NK-92 treated with Interleukin-12 subunit alpha and Interleukin-12 subunit beta, amount 100 ng/mL, for 24 hours (cell line): ENCODE results near the gene ATF7IP2.
"Not testable (repeated sequence)": the region's sequence is repeated elsewhere in the genome, so short reads cannot be mapped to it uniquely, and the experiment has no call there.

Experiments used
- DNase-seq: peaks from one replicate; lab custom pipeline; 2025; lab: John Stamatoyannopoulos, UW

Gene ATF7IP2, protein sequence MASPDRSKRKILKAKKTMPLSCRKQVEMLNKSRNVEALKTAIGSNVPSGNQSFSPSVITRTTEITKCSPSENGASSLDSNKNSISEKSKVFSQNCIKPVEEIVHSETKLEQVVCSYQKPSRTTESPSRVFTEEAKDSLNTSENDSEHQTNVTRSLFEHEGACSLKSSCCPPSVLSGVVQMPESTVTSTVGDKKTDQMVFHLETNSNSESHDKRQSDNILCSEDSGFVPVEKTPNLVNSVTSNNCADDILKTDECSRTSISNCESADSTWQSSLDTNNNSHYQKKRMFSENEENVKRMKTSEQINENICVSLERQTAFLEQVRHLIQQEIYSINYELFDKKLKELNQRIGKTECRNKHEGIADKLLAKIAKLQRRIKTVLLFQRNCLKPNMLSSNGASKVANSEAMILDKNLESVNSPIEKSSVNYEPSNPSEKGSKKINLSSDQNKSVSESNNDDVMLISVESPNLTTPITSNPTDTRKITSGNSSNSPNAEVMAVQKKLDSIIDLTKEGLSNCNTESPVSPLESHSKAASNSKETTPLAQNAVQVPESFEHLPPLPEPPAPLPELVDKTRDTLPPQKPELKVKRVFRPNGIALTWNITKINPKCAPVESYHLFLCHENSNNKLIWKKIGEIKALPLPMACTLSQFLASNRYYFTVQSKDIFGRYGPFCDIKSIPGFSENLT

DNA sequence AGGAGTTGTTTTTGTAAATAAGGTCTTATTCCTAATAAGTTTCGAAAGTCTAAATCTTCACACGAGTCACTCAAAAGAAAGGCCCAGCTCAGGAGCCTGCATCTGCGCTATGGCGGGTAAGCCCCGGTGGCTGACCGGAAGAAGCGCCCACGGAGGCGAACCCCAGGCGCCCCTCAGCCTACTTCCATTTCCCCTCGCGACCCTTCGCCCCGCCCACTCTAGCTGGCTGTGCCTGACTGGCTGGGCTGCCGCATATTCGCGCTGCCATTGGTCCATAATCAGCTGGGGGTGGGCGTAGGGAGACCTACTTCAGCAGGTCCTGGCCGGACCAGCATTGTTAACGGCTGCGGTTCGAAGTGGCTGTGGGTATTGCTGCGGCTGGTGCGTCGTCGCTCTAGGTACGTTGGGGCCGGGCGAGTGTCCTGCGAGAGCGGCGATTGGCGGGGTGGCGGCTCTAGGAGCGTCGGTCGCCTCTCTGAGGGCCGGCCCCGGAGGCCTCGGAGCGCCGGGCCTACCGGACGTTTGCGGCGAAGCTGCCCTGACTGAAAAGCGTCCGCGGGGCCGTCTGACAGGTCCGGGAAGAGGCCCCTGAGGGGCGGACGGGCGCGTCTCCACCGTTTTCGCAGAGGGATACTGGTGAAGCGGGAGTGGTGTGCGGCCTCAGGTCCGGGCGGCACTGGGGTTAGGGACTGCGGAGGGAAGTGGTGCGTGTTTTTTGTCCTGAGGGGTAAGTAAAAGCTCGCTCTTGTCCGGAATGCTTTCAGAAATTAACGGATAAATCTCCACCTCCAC is at the start of gene ATF7IP2:
ATF7IP2 (plus strand) TSS at position 337 of the 792 bp plus-strand sequence. CDS start 44,560 bp downstream, outside the sequence.
- no peak for DNase-seq

DNA sequence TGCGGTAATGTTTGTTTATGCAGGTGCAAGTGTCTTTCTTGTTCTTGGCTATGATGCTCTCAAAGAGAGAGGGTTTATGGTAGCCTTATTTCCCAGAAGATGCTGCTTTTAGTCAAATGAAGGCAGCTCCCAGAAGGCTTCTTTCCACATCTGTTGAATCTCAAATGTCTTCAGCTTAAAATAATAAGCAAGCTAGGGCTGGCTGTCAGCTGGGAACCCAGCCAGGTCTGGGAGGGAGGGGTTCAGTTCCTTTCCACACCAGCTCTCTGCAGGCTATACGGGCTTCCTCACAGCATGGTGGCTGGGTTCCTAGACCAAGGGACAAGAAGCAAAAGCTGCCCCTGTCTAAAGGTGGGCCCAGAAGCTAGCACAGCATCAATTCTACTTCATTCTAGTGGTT is 47.4 kb upstream of the ATF7IP2 start:
- no peak for DNase-seq

DNA sequence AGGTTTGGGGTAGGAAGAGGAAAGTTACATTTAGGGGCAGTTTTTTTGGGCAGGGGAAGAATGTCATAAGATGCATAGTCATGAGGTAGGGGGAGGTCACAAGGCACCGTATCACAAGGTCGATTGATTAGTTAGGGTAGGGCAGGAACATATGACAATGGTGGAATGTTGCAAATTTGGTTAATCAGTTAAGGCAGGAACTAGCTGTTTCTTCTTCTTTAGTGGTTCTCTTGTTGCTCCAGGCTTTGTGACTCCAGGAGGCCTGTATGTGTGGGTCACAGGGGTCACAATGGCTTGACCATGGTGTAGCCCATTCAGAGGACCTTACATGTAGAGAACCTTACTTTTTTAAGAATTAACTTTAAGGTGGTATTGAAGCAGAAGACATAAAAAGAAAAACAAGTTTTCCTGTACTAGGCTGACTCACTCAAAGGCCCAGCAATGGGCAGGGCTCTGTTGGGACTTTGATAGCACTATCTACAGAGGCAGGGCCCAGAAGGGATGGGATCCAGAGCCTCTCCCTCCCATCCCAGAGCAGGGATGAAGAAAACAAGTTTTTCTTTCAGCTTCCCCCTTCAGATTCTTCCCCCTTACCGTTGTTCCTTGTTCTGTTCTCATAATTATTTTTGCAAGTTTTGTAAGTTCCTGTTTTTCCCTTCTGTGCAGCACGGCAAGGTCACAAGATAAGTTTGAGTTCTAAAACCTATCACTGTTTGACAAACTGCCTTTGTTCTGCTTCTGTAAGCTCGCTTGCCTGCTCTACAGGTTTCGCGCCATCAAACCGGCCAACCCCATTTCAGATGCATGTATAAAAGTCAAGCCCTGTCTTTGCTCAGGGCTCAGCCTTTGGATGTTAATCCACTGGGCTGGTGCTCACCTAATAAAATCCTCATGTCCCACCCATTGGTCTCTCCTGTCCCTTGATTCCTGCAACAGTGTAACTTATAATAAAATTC is 45.8 kb upstream of the ATF7IP2 start:
- no peak for DNase-seq

DNA sequence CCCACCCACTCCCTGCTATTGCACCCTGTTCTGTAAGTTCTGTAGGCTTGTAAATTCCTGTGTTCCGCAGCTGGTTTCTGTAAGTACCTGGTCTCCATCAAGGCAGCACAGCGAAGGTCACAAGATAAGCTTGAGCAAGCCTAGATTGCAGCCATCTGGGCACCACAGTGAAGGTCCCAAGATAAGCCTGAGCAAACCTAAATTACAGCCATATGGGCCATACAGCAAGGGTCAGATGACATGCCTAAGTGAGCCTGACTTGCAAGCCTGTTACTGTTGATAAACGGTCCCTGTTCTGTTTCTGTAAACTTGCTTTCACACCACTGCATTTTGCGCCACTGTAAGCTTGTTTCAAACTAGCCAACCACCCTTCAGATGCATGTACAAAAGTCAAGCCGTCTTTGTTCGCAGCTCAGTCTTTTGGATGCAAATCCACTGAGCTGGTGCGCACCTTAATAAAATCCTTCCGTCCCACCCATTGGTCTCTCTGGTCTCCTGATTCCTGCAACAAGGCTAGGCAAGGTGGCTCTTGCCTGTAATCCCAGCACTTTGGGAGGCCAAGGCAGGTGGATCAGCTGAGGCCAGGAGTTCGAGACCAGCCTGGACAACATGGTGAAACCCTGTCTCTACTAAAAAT is 42.6 kb upstream of the ATF7IP2 start:
- no peak for DNase-seq

DNA sequence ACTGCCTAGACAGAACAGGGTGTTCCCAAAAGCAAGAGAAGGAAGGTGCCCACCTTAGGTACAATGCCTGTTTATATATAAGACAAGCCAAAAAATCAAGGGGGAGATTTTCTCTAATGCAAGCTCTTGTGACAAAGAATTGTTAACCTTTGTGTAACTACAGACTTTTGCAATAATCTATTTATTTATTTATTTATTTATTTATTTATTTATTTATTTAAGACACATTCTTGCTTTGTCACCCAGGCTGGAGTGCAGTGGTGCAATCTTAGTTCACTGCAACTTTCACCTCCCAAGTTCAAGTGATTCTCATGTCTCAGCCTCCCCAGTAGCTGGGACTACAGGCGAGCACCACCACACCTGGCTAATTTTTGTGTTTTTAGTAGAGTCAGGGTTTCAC is 41.2 kb upstream of the ATF7IP2 start:
- DNase-seq = not testable (repeated sequence)

DNA sequence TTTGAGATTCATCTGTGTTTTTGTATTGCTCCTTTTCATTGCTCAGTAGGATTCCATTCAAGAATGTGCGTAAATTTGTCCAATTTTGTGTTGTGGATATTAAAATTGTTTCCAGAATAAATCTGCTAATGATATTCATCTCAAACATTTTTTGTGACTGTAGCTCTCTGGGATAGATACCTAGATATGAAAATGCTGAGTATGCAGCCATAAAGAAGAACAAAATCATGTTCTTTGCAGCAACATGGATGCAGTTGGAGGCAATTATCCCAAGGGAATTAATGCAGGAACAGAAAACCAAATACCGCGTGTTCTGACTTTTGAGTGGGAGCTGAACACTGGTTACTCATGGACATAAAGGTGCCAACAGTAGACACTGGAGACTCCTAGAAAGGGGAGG is 40.2 kb upstream of the ATF7IP2 start:
- DNase-seq = no peak

DNA sequence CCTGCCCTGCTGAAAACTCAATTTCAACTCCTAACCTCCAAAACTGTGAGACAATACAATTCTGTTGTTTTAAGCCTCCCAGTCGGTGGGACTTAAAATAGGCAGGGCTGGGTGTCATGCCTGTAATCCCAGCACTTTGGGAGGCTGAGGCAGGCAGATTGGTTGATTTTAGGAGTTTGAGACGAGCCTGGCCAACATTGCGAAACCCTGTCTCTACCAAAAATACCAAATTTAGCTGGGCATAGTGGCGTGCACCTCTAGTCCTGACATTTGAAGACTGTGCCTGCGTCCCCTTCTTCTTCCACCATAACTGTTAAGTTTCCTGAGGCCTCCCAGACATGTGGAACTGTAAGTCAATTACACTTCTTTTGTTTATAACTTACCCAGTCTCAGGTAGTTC is 36.0 kb upstream of the ATF7IP2 start:
- no peak for DNase-seq

DNA sequence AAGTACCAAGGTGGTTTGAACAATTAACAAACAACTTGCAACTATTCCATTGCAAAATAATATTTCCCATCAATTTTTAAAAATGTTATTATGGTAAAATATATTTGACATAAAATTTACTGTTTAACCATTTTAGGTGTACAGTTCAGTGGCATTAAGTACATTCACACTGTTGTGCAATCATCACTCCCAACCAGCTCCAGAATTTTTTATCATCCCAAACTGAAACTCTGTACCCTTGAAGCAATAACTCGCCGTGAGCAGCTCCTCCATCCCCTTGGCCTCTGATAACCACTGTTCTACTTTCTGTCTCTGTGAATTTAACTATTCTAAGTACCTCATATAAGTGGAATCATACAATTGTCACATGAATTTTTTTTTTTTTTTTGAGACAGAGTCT is 33.6 kb upstream of the ATF7IP2 start:
- DNase-seq = no peak

DNA sequence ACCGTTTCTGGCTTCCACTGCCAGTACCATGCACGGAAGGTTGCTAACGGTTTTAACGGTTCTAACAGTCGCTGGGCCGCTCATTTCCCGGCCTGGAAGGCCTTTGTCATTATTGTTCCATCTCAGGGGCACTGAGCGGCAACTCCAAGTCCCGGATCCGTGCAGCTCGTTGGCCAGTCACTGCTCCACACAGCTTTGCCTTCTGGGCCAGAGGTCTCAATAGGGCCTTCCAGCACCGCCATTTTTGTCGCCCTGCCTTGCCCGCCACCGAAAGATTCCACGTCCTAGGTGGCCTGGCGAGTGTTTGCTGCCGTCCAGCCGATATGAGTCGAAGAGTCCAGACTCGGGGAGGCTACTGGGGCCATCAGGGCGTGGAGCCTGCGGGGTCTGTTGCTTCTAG is 30.3 kb upstream of the ATF7IP2 start:
- DNase-seq = no peak

DNA sequence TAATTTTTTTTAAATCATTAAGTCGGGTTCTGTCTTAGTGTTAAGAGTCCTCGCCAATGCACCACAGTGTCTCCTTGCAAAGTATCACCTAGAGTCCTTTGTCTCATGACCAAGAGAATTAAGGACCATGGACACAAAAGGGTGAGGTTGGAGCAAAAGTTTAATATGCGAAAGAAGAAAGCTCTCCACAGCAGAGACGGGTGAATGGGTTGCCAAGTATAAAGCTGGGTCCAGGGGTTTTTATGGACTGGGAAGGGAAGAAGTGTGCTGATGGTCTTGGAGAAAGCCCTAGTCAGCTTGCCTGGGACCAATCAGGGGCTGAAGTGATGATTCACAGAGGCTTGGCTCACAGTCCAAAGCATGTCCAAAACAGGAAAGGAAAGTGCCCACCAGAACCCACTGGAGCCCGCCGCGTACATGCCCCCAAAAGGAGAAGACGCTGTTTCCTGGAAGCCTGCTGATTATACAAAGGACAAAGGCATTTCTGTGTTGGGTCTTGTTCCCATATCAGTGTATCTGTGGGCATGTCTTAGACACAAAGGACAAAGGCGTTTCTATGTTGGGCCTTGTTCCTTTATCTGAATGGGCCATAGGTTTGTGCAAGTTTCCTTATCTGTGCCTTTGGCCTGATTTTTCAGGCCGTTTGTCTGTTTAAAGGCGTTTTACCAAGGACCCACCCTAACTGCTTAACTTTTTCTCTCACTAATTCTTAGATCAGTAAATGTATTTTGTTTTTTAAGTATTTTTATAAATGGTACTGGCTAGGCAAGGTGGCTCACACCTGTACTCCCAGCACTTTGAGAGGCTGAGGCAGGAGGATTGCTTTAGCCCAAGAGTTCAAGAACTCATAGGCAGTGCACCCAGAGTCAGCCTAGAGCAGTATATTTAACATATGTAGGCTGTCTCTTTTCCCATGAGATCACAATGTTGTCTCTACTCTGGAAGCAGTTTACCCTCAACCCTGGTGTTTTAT is 28.7 kb upstream of the ATF7IP2 start:
- DNase-seq = no peak

DNA sequence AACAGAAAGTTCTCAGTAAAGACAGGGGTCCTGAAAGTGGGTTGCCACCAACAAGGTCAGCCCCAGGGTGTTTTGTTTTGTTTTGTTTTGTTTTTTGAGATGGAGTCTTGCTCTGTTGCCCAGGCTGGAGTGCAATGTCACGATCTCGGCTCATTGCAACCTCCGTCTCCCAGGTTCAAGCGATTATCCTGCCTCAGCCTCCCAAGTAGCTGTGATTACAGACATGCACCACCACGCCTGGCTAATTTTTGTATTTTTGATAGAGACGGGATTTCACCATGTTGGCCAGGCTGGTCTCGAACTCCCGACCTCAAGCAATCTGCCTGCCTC is 24.1 kb upstream of the ATF7IP2 start:
- DNase-seq = not testable (repeated sequence)

DNA sequence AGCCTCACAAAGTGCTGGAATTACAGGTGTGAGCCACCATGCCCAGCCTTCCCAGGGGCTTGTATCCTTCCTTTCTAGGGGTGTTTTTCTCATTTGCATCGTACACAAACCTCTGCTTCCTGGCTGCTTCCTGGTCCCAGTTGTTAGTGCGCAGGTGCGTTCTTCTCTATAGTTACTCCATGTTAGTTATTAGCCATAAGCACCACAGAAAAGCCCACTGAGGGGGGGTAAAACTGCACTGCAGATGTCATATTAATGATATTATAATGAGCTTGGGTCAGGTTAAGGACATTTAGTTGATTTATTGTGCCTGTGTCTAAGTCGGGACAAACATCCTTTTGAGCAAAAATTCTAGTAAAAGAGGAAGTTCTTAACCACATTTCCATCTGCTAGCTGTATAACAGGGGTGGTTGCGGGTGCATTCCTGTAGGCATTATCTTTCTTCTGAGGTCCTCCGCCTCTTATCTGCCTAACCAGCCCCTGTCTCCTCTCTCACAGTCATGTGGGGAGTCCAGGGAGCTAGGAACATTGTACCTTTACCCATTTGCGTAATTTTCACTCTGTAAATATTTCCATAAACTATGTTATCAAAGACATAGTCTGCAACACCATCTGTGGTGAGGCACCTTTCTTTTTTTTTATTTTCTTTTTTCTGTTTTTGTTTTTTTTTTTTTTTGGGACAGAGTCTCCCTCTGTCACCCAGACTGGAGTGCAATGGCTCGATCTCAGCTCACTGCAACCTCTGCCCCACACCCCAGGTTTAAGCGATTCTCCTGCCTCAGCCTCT is 23.6 kb upstream of the ATF7IP2 start:
- DNase-seq = no peak

DNA sequence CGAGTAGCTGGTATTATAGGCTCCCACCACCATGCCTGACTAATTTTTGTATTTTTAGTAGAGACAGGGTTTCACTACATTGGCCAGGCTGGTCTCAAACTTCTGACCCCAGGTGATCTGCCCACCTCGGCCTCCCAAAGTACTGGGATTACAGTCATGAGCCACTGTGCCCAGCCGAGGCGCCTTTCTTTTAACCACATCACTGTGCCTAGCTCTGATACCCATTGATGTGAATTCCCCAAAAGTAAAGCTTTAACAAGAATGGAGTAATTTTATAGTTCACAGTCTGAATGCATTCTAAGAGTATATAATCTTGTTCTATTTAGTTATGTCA is 23.0 kb upstream of the ATF7IP2 start:
- DNase-seq = not testable (repeated sequence)

DNA sequence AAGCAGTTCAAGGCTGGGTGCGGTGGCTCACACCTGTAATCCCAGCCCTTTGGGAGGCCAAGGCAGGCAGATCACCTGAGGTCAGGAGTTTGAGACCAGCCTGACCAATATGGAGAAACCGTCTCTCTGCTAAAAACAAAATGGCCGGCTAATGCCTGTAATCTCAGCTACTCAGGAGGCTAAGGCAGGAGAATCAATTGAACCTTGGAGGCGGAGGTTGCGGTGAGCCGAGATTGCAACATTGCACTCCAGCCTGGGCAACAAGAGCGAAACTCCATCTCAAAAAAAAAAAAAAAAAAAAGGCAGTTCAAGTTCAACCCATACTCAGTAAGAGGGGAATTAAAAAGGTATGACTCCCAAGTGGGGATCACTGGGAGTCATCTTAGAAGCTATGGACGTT is 19.2 kb upstream of the ATF7IP2 start:
- DNase-seq = not testable (repeated sequence)

DNA sequence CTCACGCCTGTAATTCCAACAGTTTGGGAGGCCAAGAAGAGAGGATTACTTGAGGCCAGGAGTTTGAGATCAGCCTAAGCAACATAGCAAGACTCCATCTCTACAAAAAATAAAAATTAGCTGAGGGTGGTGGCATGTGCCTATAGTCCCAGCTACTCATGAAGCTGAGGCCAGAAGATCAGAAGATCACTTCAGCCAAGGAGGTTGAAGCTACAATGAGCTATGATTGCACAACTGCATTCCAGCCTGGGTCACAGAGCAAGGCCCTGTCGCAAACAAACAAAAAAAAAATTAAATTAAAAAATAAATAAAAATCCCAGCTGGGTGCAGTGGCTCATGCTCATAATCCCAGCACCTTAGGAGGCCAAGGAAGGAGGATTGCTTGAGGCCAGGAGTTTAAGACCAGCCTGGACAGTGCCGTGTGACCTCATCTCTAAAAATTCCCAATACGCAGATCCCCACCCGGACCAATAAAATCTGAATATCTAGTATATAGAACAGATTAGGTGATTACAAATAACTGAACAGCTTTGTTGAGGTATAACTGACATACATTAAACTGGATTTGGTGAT is 18.2 kb upstream of the ATF7IP2 start:
- DNase-seq = no peak

DNA sequence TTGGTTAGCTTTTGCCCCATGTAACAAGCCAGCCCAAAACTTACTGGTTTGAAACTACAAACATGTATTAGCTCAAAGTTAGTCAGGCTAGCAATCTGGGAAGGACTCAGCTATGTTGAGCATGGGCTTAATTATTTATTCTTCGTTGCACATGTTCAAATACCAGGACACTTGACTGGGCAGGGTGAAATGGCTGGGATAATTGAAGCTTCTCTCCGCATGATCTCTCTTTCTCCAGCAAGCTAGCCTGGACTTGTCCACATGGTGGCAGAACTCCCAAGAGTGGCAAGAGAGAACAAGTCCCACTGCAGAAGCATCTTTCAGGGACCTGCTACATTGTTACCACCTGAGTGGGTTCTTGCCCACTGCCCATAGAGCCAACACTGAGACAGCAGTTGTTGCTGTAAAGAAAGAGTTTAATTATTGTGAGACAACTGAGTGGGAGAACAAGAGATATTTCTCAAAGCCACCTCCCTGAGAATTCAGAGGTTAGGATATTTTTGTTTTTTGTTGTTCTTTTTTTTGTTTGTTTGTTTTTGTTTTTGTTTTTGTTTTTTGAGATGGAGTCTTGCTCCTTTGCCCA is 16.8 kb upstream of the ATF7IP2 start:
- no peak for DNase-seq

DNA sequence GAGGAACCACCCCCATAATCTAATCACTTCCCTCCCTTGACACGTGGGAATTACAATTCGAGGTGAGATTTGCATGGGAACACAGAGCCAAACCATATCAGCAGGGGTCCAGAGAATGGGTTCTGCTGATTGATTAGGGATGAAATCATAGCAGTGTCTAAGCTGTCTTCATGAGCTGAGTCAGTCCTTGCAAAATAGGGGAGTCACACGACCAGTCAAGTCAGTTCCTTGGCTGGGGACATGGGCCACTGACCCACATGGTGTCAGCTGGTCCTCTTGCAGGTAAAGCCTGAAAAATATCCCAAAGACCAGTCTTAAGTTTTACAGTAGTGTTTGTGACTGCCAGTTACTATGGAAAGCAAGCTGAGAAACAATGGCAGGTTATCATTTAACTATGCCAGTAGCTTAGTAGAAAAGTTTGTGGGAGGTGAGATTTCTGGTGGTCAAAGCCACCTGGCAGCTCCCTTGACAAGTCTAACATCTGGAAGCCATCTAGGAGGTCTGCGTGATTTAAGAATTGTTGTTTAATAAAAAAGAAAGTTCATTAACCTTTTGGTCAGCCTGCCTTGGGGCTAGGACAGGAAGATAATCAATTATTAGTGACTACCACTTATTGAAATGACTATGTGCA is 15.7 kb upstream of the ATF7IP2 start:
- DNase-seq = no peak

DNA sequence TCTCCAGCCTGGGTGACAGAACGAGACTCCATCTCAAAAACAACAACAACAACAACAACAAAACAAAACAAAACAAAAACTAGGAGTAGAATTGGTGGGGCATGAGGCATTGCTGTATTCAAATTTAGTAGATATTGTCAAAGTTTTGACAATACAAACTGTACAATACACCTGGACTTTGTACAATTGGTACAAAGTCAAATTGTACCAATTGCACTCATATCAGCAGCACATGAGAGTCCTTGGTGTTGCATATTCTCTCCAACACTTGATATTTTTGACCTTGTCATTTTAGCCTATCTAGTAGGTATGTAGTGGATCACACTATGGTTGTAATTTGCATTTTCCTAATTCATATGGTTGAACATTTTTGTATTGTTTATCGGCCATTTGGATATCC is 14.3 kb upstream of the ATF7IP2 start:
- DNase-seq = no peak
